Ovary (tissue), 3 donors: ENCODE measurements around the gene CDK9.

Source experiments
- CTCF ChIP-seq, 3 donors: fragments of 450-650 bp in 2 of 3; fragments of 200-600 bp in 1 of 3; IDR thresholded peaks; one replicate each; pipeline versions ENCODE4 v1.5.1 to v1.8.0; 2016 to 2022; ENCODE audit warnings: antibody characterized with exemption in 3 of 3, mild to moderate bottlenecking in 1 of 3
- POLR2A ChIP-seq: fragments of 450-650 bp; IDR thresholded peaks from one replicate; pipeline ENCODE4 v1.6.1; 2017; ENCODE audit warnings: antibody characterized with exemption, mild to moderate bottlenecking, moderate library complexity
- donor health status: DM: no; HTN: no; CAD: no.

- TF ChIP-seq CTCF (IDR thresholded peaks at IDR 0.05) (no peak), POLR2A (no peak)
Observed at GRCh38 chr9:127822108-127822507, 36.3 kb downstream of the CDK9 start.
